ENCODE results near the gene LGALSL.
"Not testable (repeated sequence)": the region's sequence is repeated elsewhere in the genome, so short reads cannot be mapped to it uniquely, and the experiment has no call there.

LGALSL gene

GRCh38 chr2:64439194-64439593, 14.8 kb upstream of the LGALSL start:
- Histone ChIP-seq H3K9me3 (no peaks in the 10 kb centered on the region), H3K27me3 (no peaks in the 10 kb centered on the region), H3K4me3 (ENCODE audit: low read depth, low read length) (no peak overlapping the region), H3K4me1 (no peaks in the 10 kb centered on the region), H3K36me3 (no peaks in the 10 kb centered on the region)
- no peak for DNase-seq
- no peak for TF ChIP-seq CTCF (IDR thresholded peaks at IDR 0.05; ENCODE audit: low read depth, low read length)

- Histone ChIP-seq H3K36me3 (no peaks in the 10 kb centered on the region), H3K27me3 (no peaks in the 10 kb centered on the region), H3K4me3 (ENCODE audit: low read depth, low read length) (no peak overlapping the region), H3K9me3 (no peaks in the 10 kb centered on the region), H3K4me1 (no peaks in the 10 kb centered on the region)
- no peak for DNase-seq
- no peak for TF ChIP-seq CTCF (IDR thresholded peaks at IDR 0.05; ENCODE audit: low read depth, low read length)
Observed at GRCh38 chr2:64440843-64441242, 13.1 kb upstream of the LGALSL start.

- H3K27me3 ChIP-seq = no peaks in the 10 kb centered on the region
- no peaks in the 10 kb centered on the region for H3K9me3 ChIP-seq
- no peak for TF ChIP-seq CTCF (IDR thresholded peaks at IDR 0.05; ENCODE audit: low read depth, low read length)
- no peak overlapping the region for H3K4me3 ChIP-seq (ENCODE audit: low read depth, low read length)
- H3K36me3 ChIP-seq = no peaks in the 10 kb centered on the region
- no peak for DNase-seq
- H3K4me1 ChIP-seq = no peaks in the 10 kb centered on the region
Observed at GRCh38 chr2:64442277-64442676, 11.7 kb upstream of the LGALSL start.

- DNase-seq = no peak
- TF ChIP-seq CTCF (IDR thresholded peaks at IDR 0.05; ENCODE audit: low read depth, low read length) = no peak
- Histone ChIP-seq H3K9me3 (no peaks in the 10 kb centered on the region), H3K27me3 (no peaks in the 10 kb centered on the region), H3K4me3 (ENCODE audit: low read depth, low read length) (no peak overlapping the region), H3K36me3 (no peaks in the 10 kb centered on the region), H3K4me1 (no peaks in the 10 kb centered on the region)
Observed at GRCh38 chr2:64442801-64443429, 11.0 kb upstream of the LGALSL start.

- H3K4me1 ChIP-seq, DNase-seq, H3K36me3 ChIP-seq: not testable (repeated sequence)
Observed at GRCh38 chr2:64445970-64446369, 8.0 kb upstream of the LGALSL start.

GRCh38 chr2:64447317-64448040, 6.5 kb upstream of the LGALSL start:
- Histone ChIP-seq H3K36me3 (no peaks in the 10 kb centered on the region), H3K27me3 (no peaks in the 10 kb centered on the region), H3K9me3 (no peaks in the 10 kb centered on the region), H3K4me1 (no peaks in the 10 kb centered on the region), H3K4me3 (ENCODE audit: low read depth, low read length) (no peak overlapping the region)
- no peak for DNase-seq
- TF ChIP-seq CTCF (IDR thresholded peaks at IDR 0.05; ENCODE audit: low read depth, low read length) = no peak

More at GRCh38 chr2:64445970-64446369, 8.0 kb upstream of the LGALSL start:
- not testable (repeated sequence) for H3K9me3 ChIP-seq; H3K4me3 ChIP-seq (ENCODE audit: low read depth, low read length); H3K27me3 ChIP-seq
